DOHH2 (cell line): ENCODE data around the gene RECQL.

Source experiments
- CTCF ChIP-seq: fragments of 200-600 bp; sonication (generic); IDR thresholded peaks from one replicate; pipeline ENCODE4 v1.5.1; 2014; ENCODE audit warnings: antibody characterized with exemption, mild to moderate bottlenecking, low read depth, low read length; ENCODE audit not compliant: poor library complexity, severe bottlenecking
- EZH2phosphoT487 ChIP-seq: fragments of 200-600 bp; sonication (generic); IDR thresholded peaks from 2 replicates; pipeline ENCODE4 v1.6.1; 2017; ENCODE audit warnings: borderline replicate concordance, mild to moderate bottlenecking, antibody characterized with exemption, low read length, moderate library complexity, mixed read lengths

GRCh38 chr12:21472197-21472823, 29.1 kb downstream of the RECQL start:
- TF ChIP-seq CTCF (no peak), EZH2phosphoT487 (no peak)
